NCI-H1105 (cell line): ENCODE measurements around the gene POLK.
"Not testable (repeated sequence)": the region's sequence is repeated elsewhere in the genome, so short reads cannot be mapped to it uniquely, and the experiment has no call there.

Experiments used
- DNase-seq: peaks from one replicate; lab custom pipeline; 2025; lab: John Stamatoyannopoulos, UW

Gene POLK

GRCh38 chr5:75510836-75511434 is 756 bp upstream of the POLK start:
- no peak for DNase-seq

GRCh38 chr5:75512383-75513074 is 838 bp downstream of the POLK start:
- DNase-seq, result no peak

GRCh38 chr5:75513841-75514240 is 2.1 kb downstream of the POLK start:
- no peak for DNase-seq

- no peak for DNase-seq
Observed at GRCh38 chr5:75514323-75514722, 2.6 kb downstream of the POLK start.

- no peak for DNase-seq
Observed at GRCh38 chr5:75519761-75520160, 8.1 kb downstream of the POLK start.

- DNase-seq, result no peak
Observed at GRCh38 chr5:75521195-75521594, 9.5 kb downstream of the POLK start.

GRCh38 chr5:75522025-75522424 is 10.3 kb downstream of the POLK start:
- no peak for DNase-seq

- DNase-seq, result no peak
Observed at GRCh38 chr5:75522542-75522941, 10.9 kb downstream of the POLK start.

GRCh38 chr5:75523275-75523674 is 11.6 kb downstream of the POLK start:
- no peak for DNase-seq

GRCh38 chr5:75524071-75524470 is 12.4 kb downstream of the POLK start:
- no peak for DNase-seq

GRCh38 chr5:75524591-75524990 is 12.9 kb downstream of the POLK start:
- no peak for DNase-seq

- no peak for DNase-seq
Observed at GRCh38 chr5:75525344-75525743, 13.7 kb downstream of the POLK start.

GRCh38 chr5:75526070-75526469 is 14.4 kb downstream of the POLK start:
- no peak for DNase-seq

- DNase-seq, result no peak
Observed at GRCh38 chr5:75529185-75529584, 17.5 kb downstream of the POLK start.

GRCh38 chr5:75532190-75532589 is 20.5 kb downstream of the POLK start:
- DNase-seq, result no peak

GRCh38 chr5:75533716-75534115 is 22.0 kb downstream of the POLK start:
- DNase-seq, result not testable (repeated sequence)

GRCh38 chr5:75534734-75535133 is 23.0 kb downstream of the POLK start:
- no peak for DNase-seq

- DNase-seq, result no peak
Observed at GRCh38 chr5:75536147-75536546, 24.5 kb downstream of the POLK start.

GRCh38 chr5:75536694-75537360 is 25.1 kb downstream of the POLK start:
- DNase-seq, result no peak

- DNase-seq, result no peak
Observed at GRCh38 chr5:75538211-75538610, 26.5 kb downstream of the POLK start.

GRCh38 chr5:75545131-75545530 is 33.4 kb downstream of the POLK start:
- no peak for DNase-seq

- no peak for DNase-seq
Observed at GRCh38 chr5:75546830-75547229, 35.1 kb downstream of the POLK start.

- no peak for DNase-seq
Observed at GRCh38 chr5:75547812-75548211, 36.1 kb downstream of the POLK start.
